ENCODE data around the gene GOLGA6C.

DNA sequence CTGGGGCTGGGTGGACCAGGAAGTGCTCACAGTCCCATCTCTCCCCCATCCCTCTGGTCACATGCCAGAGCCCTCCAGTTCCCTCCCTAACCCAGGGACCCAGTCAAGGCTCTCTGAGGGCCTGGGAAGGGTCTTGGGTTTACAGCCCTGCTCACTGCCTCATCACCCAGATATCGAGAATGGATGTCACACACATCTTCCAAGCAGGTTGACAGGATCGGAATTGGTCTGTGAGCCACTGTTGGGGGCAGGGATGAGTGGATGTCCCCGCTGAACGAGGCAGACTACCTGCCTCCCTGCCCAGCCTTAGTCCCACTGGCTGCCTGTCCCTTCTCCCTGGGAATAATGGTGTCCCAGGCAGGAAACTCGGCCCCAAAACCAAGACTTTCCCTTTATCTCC is 20.0 kb upstream of the GOLGA6C start:
- TF ChIP-seq POLR2A (IDR thresholded peaks at IDR 0.05), result no peak
- TF ChIP-seq, protein P1, sequence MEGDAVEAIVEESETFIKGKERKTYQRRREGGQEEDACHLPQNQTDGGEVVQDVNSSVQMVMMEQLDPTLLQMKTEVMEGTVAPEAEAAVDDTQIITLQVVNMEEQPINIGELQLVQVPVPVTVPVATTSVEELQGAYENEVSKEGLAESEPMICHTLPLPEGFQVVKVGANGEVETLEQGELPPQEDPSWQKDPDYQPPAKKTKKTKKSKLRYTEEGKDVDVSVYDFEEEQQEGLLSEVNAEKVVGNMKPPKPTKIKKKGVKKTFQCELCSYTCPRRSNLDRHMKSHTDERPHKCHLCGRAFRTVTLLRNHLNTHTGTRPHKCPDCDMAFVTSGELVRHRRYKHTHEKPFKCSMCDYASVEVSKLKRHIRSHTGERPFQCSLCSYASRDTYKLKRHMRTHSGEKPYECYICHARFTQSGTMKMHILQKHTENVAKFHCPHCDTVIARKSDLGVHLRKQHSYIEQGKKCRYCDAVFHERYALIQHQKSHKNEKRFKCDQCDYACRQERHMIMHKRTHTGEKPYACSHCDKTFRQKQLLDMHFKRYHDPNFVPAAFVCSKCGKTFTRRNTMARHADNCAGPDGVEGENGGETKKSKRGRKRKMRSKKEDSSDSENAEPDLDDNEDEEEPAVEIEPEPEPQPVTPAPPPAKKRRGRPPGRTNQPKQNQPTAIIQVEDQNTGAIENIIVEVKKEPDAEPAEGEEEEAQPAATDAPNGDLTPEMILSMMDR (IDR thresholded peaks at IDR 0.05), result no peak
- TF ChIP-seq EP300 (IDR thresholded peaks at IDR 0.05), result no peak
